CD4-positive, alpha-beta T cell treated with Interleukin-1 beta for 1 hour (primary cell): ENCODE measurements around the gene ITIH2.
"Not testable (repeated sequence)": the region's sequence is repeated elsewhere in the genome, so short reads cannot be mapped to it uniquely, and the experiment has no call there.

Experiments used
- DNase-seq, 2 donors: peaks; one replicate each; pipeline ENCODE4 v3.0.0-alpha.2; 2020 to 2022

ITIH2 gene

GRCh38 chr10:7696545-7696944 lies 6.6 kb upstream of the ITIH2 start:
- no peak for DNase-seq

GRCh38 chr10:7697426-7697825 lies 5.7 kb upstream of the ITIH2 start:
- DNase-seq: no peak

GRCh38 chr10:7700577-7701125 lies 2.5 kb upstream of the ITIH2 start:
- DNase-seq: no peak

GRCh38 chr10:7701158-7701742 lies 1.9 kb upstream of the ITIH2 start:
- DNase-seq: no peak

- DNase-seq: no peak
These were observed 766 bp upstream of the ITIH2 start for GRCh38 chr10:7702288-7702812.

- no peak for DNase-seq
These were observed 1.2 kb downstream of the ITIH2 start for GRCh38 chr10:7704071-7705016.

GRCh38 chr10:7705341-7705740 lies 2.2 kb downstream of the ITIH2 start:
- DNase-seq: no peak

GRCh38 chr10:7706534-7707073 lies 3.5 kb downstream of the ITIH2 start:
- DNase-seq: no peak

- DNase-seq: no peak
These were observed 4.0 kb downstream of the ITIH2 start for GRCh38 chr10:7707102-7707501.

- DNase-seq: no peak
These were observed 4.9 kb downstream of the ITIH2 start for GRCh38 chr10:7707858-7708622.

GRCh38 chr10:7708832-7709231 lies 5.7 kb downstream of the ITIH2 start:
- DNase-seq: no peak

- DNase-seq: no peak
These were observed 7.3 kb downstream of the ITIH2 start for GRCh38 chr10:7710446-7710845.

- not testable (repeated sequence) for DNase-seq
These were observed 8.0 kb downstream of the ITIH2 start for GRCh38 chr10:7711075-7711474.

- DNase-seq: no peak
These were observed 12.4 kb downstream of the ITIH2 start for GRCh38 chr10:7715515-7715914.

- DNase-seq: no peak
These were observed 14.7 kb downstream of the ITIH2 start for GRCh38 chr10:7717767-7718166.

GRCh38 chr10:7718685-7719084 lies 15.6 kb downstream of the ITIH2 start:
- no peak for DNase-seq

GRCh38 chr10:7720478-7720877 lies 17.4 kb downstream of the ITIH2 start:
- DNase-seq: no peak

GRCh38 chr10:7722927-7723529 lies 19.9 kb downstream of the ITIH2 start:
- DNase-seq: no peak

- no peak for DNase-seq
These were observed 31.7 kb downstream of the ITIH2 start for GRCh38 chr10:7734821-7735220.

GRCh38 chr10:7738536-7739407 lies 35.7 kb downstream of the ITIH2 start:
- DNase-seq: no peak

- DNase-seq: no peak
These were observed 41.2 kb downstream of the ITIH2 start for GRCh38 chr10:7744307-7744706.
